Chondrocyte (in vitro differentiated cells): Measurements from ENCODE around the gene CLPTM1L. TPM values are rescaled to one million over a fixed set of nuclear protein-coding genes. Genes with fewer than 3 reads are reported as not detected.
A peak's percentile ranks its signal among the peaks of the same experiment; 100 is the strongest.

Experiments
- DNase-seq: peaks from one replicate; pipeline ENCODE4 v3.0.0; 2021; ENCODE audit warnings: mixed read lengths, low spot score
- H3K27ac Mint-ChIP-seq: one replicate; pipeline ENCODE4 v1.8.0; 2021; ENCODE audit warnings: mild to moderate bottlenecking, moderate library complexity, mixed read lengths; ENCODE audit not compliant: unreplicated experiment
- H3K27me3 Mint-ChIP-seq: 2 replicates; pipeline ENCODE4 v1.8.0; 2021; ENCODE audit warnings: low read depth, mixed read lengths
- H3K36me3 Mint-ChIP-seq: 2 replicates; pipeline ENCODE4 v1.8.0; 2021; ENCODE audit warnings: low read depth, mixed read lengths
- H3K4me1 Mint-ChIP-seq: 2 replicates; pipeline ENCODE4 v1.8.0; 2021; ENCODE audit warnings: low read depth, mild to moderate bottlenecking, mixed read lengths
- H3K4me3 Mint-ChIP-seq: one replicate; pipeline ENCODE4 v1.8.0; 2021; ENCODE audit warnings: mild to moderate bottlenecking, moderate library complexity, mixed read lengths; ENCODE audit not compliant: unreplicated experiment
- H3K9me3 Mint-ChIP-seq: 2 replicates; pipeline ENCODE4 v1.8.0; 2021; ENCODE audit warnings: low read depth, mixed read lengths
- microRNA-seq: library from miRNA; unstranded; fragments of <30 nt; microRNA quantifications from one replicate; pipeline ENCODE4 v1.2.0, GENCODE V29; 2020; ENCODE audit warnings: borderline number of aligned reads
- total RNA-seq: library from RNA; stranded (reverse); gene quantifications from 3 replicates; pipeline ENCODE4 v1.2.1, GENCODE V29; 2021
- TF ChIP-seq, protein P1 (sequence below): fragments of 200-600 bp; sonication (generic); IDR thresholded peaks from 2 replicates; pipeline ENCODE4 v1.5.0; 2021; ENCODE audit warnings: antibody characterized with exemption, mild to moderate bottlenecking, moderate library complexity

Gene CLPTM1L
- total RNA-seq, 1 donor from 2014 or later = 81.6 TPM

DNA sequence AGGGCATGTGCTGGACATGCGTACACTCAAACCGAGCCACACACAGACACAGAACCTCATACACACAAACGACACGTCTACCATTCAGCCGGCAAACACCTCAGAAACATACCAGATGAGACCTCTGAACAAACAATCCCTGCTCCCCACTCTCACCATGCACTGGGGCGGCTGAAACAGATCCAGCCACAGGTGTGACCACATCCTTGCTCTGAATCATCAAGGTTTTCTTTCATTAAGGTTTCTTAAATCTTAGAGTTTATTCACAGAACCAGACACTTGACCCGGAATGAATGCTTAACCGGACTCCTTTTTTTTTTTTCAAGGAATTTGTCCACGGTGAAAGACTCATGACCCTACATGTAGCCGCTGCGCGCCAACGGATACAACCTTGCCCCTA, 76.2 kb downstream of the CLPTM1L start:
- H3K4me1 Mint-ChIP-seq = no peaks in the 10 kb centered on the region
- DNase-seq = no peak
- no peak overlapping the region for H3K27ac Mint-ChIP-seq
- TF ChIP-seq, protein P1, sequence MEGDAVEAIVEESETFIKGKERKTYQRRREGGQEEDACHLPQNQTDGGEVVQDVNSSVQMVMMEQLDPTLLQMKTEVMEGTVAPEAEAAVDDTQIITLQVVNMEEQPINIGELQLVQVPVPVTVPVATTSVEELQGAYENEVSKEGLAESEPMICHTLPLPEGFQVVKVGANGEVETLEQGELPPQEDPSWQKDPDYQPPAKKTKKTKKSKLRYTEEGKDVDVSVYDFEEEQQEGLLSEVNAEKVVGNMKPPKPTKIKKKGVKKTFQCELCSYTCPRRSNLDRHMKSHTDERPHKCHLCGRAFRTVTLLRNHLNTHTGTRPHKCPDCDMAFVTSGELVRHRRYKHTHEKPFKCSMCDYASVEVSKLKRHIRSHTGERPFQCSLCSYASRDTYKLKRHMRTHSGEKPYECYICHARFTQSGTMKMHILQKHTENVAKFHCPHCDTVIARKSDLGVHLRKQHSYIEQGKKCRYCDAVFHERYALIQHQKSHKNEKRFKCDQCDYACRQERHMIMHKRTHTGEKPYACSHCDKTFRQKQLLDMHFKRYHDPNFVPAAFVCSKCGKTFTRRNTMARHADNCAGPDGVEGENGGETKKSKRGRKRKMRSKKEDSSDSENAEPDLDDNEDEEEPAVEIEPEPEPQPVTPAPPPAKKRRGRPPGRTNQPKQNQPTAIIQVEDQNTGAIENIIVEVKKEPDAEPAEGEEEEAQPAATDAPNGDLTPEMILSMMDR = no peak
- no peaks in the 10 kb centered on the region for H3K9me3 Mint-ChIP-seq
- H3K4me3 Mint-ChIP-seq = no peak overlapping the region
- peaks cover 11% of the 10 kb centered on the region for H3K27me3 Mint-ChIP-seq
- no peaks in the 10 kb centered on the region for H3K36me3 Mint-ChIP-seq

DNA sequence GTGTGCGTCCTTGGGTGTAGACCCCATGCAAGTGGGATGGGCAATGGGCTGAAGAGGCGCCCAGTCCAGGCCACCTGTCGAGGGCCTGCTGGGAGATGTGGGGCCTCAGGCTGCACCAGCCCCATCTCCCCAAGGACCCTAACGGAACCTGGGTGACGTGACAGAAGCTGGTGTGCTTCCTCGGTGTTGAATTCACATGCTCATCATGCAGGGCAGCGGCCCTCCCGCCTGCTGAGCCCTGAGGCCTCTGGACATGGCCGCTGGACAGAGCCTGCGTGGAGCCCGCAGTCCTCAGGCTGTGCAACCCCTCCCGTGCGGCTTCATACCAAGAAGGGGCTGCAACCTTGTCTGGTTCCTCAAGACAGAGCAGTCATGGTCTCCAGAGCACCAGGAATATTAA, 76.8 kb downstream of the CLPTM1L start:
- Mint-ChIP-seq H3K27me3 (peaks cover 11% of the 10 kb centered on the region), H3K36me3 (no peaks in the 10 kb centered on the region), H3K9me3 (no peaks in the 10 kb centered on the region), H3K27ac (no peak overlapping the region), H3K4me1 (no peaks in the 10 kb centered on the region), H3K4me3 (no peak overlapping the region)
- TF ChIP-seq, protein P1 = no peak
- DNase-seq = peak; percentile 84

Small RNA genes within 50 kb of the gene (microRNA-seq; reads per million reads assigned to microRNA genes)
- gene MIR4457 = not detected

Other genes starting within 250 kb of the CLPTM1L start
- gene SLC12A7, start 233.0 kb downstream of the CLPTM1L start, total RNA-seq = 2.0 to 4.9 TPM (median 3.7 TPM) in 3 replicates
- gene SLC6A19, start 143.5 kb downstream of the CLPTM1L start, total RNA-seq = not detected in 3 replicates
- gene SLC6A18, start 119.7 kb downstream of the CLPTM1L start, total RNA-seq = not detected in 3 replicates
- not detected in 3 replicates for gene TERT, start 50.0 kb downstream of the CLPTM1L start, total RNA-seq
- gene SLC6A3, start 100.3 kb upstream of the CLPTM1L start, total RNA-seq = not detected in 3 replicates
- 39.9 to 49.4 TPM (median 46.4 TPM) in 3 replicates for gene LPCAT1, start 178.9 kb upstream of the CLPTM1L start, total RNA-seq